Neural crest cell (in vitro differentiated cells): ENCODE measurements around the gene XYLB. TPM values are rescaled to one million over a fixed set of nuclear protein-coding genes. Genes with fewer than 3 reads are reported as not detected.

Source experiments
- DNase-seq: peaks from one replicate; pipeline ENCODE4 v3.0.0; 2021; ENCODE audit warnings: low read depth, mixed read lengths, low spot score
- H3K27ac Mint-ChIP-seq: one replicate; pipeline ENCODE4 v1.8.0; 2021; ENCODE audit warnings: mild to moderate bottlenecking, mixed read lengths; ENCODE audit not compliant: unreplicated experiment
- H3K27me3 Mint-ChIP-seq: 2 replicates; pipeline ENCODE4 v1.8.0; 2021; ENCODE audit warnings: low read depth, mild to moderate bottlenecking, mixed read lengths
- H3K36me3 Mint-ChIP-seq: 2 replicates; pipeline ENCODE4 v1.8.0; 2021; ENCODE audit warnings: low read depth, mild to moderate bottlenecking, mixed read lengths
- H3K4me1 Mint-ChIP-seq: 2 replicates; pipeline ENCODE4 v1.8.0; 2021; ENCODE audit warnings: mixed read lengths
- H3K4me3 Mint-ChIP-seq: one replicate; pipeline ENCODE4 v1.8.0; 2021; ENCODE audit warnings: mild to moderate bottlenecking, mixed read lengths
- H3K9me3 Mint-ChIP-seq: 2 replicates; pipeline ENCODE4 v1.8.0; 2021; ENCODE audit warnings: mixed read lengths
- total RNA-seq: library from RNA; stranded (reverse); gene quantifications from 2 replicates; pipeline ENCODE4 v1.2.1, GENCODE V29; 2021
- TF ChIP-seq, protein P1 (sequence below): fragments of 200-600 bp; sonication (generic); conservative IDR thresholded peaks from 2 replicates; pipeline ENCODE4 v1.5.0; 2021; ENCODE audit warnings: antibody characterized with exemption, mild to moderate bottlenecking

The XYLB gene
- total RNA-seq, 1 donor from 2014 or later: 12.0 TPM

DNA sequence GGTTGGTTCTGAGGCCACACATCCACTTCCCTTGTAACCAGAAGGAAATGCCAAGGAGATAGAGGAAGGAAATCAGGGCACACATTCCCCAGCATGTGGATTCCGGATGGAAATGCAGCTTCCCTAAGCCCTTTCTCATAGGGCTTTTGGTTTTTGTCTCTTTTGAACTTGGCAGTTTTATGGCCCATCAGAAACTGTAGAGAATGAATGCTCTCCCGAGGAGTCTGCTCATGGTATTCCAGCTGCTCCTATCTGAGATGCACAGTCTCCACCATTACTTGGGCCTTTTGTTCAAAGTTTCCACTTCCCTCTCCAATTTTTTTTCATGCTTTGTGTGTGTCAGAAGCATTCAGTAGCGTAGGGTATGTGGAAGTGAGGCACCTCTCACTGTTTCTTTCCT lies 21.2 kb downstream of the XYLB start:
- Mint-ChIP-seq H3K27me3 (no peaks in the 10 kb centered on the region), H3K4me3 (no peak overlapping the region), H3K4me1 (no peaks in the 10 kb centered on the region), H3K36me3 (peaks cover 16% of the 10 kb centered on the region), H3K27ac (no peak overlapping the region), H3K9me3 (no peaks in the 10 kb centered on the region)
- TF ChIP-seq, protein P1, sequence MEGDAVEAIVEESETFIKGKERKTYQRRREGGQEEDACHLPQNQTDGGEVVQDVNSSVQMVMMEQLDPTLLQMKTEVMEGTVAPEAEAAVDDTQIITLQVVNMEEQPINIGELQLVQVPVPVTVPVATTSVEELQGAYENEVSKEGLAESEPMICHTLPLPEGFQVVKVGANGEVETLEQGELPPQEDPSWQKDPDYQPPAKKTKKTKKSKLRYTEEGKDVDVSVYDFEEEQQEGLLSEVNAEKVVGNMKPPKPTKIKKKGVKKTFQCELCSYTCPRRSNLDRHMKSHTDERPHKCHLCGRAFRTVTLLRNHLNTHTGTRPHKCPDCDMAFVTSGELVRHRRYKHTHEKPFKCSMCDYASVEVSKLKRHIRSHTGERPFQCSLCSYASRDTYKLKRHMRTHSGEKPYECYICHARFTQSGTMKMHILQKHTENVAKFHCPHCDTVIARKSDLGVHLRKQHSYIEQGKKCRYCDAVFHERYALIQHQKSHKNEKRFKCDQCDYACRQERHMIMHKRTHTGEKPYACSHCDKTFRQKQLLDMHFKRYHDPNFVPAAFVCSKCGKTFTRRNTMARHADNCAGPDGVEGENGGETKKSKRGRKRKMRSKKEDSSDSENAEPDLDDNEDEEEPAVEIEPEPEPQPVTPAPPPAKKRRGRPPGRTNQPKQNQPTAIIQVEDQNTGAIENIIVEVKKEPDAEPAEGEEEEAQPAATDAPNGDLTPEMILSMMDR: no peak
- no peak for DNase-seq

DNA sequence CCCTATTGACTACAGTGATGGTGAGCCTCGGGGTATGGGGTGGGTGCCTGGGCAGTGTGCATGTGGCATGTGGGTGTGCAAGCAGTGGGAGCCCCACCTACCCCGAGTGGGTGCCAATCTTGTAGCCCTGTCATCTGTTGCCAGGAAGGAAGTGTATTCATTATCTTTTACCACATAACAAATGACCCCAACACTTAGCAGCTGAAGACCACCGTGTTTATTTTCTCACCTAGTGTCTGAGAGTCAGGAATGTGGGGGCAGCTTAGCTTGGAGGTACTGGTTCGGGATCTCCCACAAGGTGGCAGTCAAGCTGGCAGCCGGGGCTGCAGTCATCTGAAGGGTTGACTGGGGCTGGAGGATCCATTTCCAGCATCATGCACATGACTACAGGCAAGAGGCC lies 21.7 kb downstream of the XYLB start:
- Mint-ChIP-seq H3K9me3 (no peaks in the 10 kb centered on the region), H3K4me3 (no peak overlapping the region), H3K36me3 (peaks cover 16% of the 10 kb centered on the region), H3K27me3 (no peaks in the 10 kb centered on the region), H3K27ac (peak overlapping the region; percentile 95), H3K4me1 (no peaks in the 10 kb centered on the region)
- no peak for DNase-seq
- TF ChIP-seq, protein P1: no peak

DNA sequence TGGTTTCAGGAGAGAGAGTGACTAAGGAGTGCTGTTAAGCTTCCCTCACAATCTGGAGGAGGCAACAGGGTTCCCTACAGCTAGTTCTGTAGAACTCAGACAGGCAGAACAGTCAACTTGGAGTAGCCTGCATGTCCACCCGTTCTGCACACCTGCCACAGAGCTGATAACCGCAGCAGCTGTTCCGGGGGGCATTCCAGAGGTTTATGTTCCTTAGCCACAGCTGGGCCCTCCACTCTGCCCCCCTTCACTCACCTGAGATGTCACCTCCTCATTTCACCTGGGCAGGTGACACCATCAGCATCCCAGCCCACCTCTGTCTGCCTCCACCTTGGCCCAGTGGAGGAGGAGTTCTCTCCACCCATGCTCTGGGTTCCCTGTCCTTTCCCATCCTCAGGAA lies 22.6 kb downstream of the XYLB start:
- H3K36me3 Mint-ChIP-seq: peaks cover 13% of the 10 kb centered on the region
- H3K27ac Mint-ChIP-seq: no peak overlapping the region
- no peak for DNase-seq
- TF ChIP-seq, protein P1: no peak
- no peak overlapping the region for H3K4me3 Mint-ChIP-seq
- no peaks in the 10 kb centered on the region for H3K9me3 Mint-ChIP-seq
- no peaks in the 10 kb centered on the region for H3K4me1 Mint-ChIP-seq
- no peaks in the 10 kb centered on the region for H3K27me3 Mint-ChIP-seq

DNA sequence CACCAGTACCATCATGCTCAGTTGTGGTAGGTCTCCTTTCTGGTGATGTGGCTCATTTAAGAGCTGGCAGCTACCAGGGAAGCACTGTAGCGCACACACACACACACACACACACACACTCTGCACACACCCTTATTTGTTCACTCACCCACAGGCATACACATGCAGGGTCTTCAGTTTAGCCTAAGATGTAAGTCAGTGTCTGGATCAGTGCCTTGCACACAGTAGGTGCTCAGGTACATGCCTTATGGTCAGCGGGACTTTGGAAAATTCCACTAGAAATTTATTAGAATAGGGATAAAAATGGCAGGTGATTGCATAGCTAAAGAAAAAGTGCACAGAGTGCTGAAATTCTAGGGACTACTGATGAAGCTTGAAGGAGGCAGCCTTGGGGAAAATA lies 23.6 kb downstream of the XYLB start:
- H3K27me3 Mint-ChIP-seq: no peaks in the 10 kb centered on the region
- no peak overlapping the region for H3K4me3 Mint-ChIP-seq
- H3K4me1 Mint-ChIP-seq: no peaks in the 10 kb centered on the region
- TF ChIP-seq, protein P1: no peak
- peaks cover 11% of the 10 kb centered on the region for H3K36me3 Mint-ChIP-seq
- no peak for DNase-seq
- no peaks in the 10 kb centered on the region for H3K9me3 Mint-ChIP-seq
- no peak overlapping the region for H3K27ac Mint-ChIP-seq

DNA sequence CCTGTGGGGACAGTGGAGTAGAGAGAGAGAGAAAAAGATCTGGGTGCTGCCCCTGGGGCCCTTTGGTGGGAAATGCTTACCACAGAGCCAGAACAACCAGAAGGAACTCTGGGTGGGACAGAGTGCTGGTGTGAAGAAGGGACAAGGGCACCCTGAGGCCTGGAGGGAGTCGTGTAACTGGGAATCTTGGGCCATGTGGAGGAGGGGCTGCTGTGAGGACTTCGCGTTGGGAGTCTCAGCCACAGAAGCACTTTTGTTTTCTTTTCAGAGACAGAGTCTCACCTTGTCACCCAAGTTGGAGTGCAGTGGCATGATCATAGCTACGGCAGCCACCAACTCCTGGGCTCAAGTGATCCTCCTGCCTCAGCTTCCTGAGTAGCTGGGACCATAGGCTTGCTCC lies 24.3 kb downstream of the XYLB start:
- Mint-ChIP-seq H3K4me1 (no peaks in the 10 kb centered on the region), H3K36me3 (peaks cover 11% of the 10 kb centered on the region), H3K4me3 (no peak overlapping the region), H3K27ac (no peak overlapping the region), H3K27me3 (no peaks in the 10 kb centered on the region), H3K9me3 (no peaks in the 10 kb centered on the region)
- TF ChIP-seq, protein P1: no peak
- DNase-seq: no peak
